T-helper 22 cell (primary cell): ENCODE data around the gene BLOC1S1.

Experiments used
- DNase-seq: peaks from one replicate; pipeline ENCODE4 v3.0.0-alpha.2; 2020; ENCODE audit warnings: low read depth

Gene BLOC1S1

DNA sequence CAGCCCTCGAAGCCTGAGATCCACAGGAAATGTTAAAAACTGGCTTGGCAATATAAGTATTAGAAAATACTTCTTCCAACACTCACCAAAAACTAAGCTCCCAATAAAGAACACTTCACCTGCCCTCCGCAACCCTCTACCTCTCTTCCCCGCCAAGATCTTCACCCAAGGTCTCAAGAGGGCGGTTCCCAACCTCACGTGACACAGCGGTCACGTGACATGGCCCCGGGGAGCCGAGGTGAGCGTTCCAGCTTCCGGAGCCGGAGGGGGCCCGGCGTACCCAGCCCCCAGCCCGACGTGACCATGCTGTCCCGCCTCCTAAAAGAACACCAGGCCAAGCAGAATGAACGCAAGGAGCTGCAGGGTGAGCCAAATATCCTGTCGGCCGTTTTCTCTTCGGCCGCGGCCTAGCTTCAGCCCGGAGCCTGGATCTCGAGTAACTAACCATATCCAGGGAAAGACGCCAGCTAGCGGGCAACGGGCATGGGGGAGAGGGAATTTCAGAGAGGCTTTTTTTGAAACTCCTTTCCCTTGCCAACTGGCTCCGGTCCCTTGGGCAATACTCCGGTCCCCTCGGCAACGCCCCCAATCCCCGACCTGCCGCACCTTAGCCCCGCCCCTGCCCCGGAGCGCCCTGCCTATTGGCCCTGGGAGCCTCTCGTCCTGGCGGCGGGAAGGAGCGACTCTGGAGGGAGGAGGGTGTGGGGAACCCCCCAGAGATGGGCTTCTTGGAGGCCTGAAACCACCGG is at the start of gene BLOC1S1:
Gene BLOC1S1, plus strand, starts transcription at position 214 of the 749 bp plus-strand sequence. Its CDS starts 6 bp downstream, at position 220.
- peak; percentile 92 for DNase-seq

- no peak for DNase-seq
Observed at GRCh38 chr12:55666508-55666907, 49.3 kb upstream of the BLOC1S1 start.

DNA sequence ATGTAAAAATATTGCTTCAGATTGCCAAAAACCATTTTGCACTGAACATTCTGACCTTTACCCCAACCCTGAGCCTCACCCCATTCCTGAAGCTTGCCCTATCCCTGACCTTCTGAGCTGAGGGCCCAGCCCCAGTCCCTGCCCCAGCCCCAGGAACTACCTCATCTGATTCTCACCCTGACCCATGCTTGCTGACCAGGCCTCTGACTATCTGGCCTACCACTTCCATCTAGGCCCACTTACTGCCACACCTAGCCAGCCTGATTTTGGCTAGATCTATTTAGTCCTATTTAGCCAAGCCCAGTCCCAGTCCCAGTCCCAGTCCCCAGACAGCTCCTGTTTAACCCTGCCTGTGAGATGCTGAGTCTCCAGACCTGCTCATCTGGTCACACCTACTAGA is 45.6 kb upstream of the BLOC1S1 start:
- no peak for DNase-seq

GRCh38 chr12:55671746-55672145 is 44.1 kb upstream of the BLOC1S1 start:
- no peak for DNase-seq

DNA sequence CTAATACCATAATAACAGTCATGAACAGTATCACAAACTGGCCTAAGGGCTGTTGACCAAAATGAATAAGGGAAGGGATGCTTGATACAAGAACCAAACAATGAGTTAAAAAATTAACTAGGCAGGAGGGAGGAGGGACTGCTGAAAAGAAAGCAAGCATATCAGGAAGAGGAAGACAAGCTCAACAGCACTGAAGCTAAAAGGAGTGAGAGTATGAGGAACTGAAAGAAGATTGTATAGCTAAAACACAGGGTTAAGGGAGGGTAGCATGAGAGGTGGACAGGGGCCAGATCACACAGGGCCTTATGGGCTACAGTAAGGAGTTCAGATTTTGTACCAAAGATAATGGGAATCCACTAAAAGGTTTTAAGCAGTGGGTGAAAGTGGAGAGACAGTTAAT is 42.2 kb upstream of the BLOC1S1 start:
- no peak for DNase-seq

DNA sequence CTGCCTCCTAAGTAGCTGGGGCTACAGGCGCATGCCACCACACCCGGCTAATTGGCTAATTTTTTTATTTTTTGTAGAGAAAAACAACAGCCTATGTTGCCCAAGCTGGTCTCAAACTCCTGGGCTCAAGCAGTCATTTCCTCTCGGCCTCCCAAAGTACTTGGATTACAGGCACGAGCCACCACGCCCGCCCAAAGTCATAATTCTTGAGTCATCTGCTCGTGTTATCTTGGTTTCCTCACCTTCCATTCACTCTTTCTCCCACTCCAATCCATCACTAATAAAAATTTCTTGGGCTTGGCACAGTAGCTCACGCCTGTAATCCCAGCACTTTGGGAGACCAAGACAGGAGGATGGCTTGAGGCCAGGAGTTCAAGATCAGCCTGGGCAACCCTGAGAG is 40.2 kb upstream of the BLOC1S1 start:
- no peak for DNase-seq

DNA sequence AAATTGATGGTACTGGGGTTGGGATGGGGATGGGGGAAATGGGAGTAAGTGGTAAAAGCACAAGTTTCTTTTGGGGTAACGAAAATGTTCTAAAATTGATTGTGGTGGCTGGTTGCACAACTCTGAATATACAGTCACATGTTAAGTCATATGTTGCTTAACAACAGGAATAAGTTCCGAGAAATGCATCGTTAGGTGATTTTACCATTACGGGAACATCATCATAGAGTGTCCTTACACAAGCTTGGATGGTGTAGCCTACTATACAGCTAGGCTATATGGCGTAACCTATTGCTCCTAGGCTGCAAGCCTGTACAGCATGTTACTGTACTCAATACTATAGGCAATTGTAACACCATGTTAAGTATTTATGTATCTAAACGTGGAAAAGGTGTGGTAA is 39.1 kb upstream of the BLOC1S1 start:
- no peak for DNase-seq

DNA sequence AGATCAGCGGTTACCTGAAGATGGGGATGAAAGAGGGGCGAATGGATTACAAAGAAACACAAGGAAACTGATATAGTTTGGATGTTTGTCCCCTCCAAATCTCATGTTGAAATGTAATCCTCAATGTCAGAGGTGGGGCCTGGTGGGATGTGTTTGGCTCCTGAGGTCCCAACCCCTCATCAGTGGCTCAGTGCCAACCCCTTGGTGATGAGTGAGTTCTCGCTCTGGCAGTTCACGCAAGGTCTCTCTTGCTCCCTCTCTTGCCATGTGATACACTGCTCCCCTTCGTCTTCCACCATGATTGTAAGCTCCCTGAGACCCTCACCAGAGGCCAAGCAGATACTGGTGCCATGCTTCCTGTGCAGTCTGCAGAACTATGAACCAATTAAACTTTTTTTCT is 36.2 kb upstream of the BLOC1S1 start:
- no peak for DNase-seq

DNA sequence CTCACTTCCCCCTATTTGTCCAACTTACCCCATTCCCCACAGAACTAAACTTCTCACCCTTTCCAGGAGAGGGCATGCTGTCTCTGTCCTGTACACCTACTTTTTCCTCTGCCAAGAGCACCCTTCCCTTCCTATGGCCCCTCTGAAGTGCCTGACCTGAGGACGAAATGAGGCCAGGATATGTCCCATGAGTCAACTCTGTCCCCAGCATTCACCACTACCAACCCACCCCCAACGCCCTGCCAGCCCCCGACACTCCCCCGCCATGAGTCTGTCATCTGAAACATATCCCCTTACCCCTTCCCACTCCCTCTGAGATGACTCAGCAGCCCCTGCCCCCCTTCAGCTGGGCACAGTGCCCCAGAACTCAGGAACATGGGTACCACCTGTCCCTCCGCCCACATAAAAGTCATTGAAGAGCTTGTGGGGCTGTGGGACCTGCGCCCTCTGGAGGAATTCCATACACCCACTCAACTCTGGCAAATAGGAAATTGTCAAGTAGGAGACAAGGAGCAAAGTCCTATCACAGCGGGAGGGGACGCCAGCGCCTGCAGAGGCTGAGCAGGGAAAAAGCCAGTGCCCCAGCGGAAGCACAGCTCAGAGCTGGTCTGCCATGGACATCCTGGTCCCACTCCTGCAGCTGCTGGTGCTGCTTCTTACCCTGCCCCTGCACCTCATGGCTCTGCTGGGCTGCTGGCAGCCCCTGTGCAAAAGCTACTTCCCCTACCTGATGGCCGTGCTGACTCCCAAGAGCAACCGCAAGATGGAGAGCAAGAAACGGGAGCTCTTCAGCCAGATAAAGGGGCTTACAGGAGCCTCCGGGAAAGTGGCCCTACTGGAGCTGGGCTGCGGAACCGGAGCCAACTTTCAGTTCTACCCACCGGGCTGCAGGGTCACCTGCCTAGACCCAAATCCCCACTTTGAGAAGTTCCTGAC is 34.4 kb upstream of the BLOC1S1 start:
- DNase-seq, result no peak

DNA sequence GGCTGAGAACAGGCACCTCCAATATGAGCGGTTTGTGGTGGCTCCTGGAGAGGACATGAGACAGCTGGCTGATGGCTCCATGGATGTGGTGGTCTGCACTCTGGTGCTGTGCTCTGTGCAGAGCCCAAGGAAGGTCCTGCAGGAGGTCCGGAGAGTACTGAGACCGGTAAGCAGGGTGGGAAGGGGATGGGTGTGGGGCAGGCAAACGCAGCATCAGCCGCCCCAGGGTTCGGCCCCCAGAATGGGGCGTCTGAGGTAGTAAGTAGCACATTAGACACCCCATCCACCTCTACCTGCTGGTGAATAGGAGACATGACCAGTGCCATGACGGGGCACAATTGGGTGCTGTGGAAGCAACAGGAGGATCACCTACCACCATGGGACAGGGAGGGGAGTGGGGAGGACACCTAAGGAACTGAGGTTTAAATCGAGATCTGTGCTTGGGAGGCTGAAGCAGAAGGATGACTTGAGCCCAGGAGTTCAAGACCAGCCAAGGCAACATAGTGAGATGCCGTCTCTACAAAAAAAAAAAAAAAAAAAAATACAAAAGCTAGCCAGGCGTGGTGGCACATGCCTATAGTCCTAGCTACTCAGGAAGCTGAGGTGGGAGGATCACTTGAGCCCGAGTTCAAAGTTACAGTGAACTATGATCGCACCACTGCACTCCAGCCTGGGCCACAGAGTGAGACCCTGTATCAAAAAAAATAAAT is 33.6 kb upstream of the BLOC1S1 start:
- no peak for DNase-seq

DNA sequence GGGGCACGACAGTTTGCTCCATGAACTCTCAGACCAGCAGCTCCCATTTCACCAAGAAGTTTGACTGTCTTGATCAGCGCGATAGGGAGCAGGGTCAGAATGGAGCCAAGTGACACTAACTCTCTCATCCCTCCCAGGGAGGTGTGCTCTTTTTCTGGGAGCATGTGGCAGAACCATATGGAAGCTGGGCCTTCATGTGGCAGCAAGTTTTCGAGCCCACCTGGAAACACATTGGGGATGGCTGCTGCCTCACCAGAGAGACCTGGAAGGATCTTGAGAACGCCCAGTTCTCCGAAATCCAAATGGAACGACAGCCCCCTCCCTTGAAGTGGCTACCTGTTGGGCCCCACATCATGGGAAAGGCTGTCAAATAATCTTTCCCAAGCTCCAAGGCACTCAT is 32.2 kb upstream of the BLOC1S1 start:
- DNase-seq, result no peak

GRCh38 chr12:55684761-55685370 is 31.0 kb upstream of the BLOC1S1 start:
- no peak for DNase-seq

DNA sequence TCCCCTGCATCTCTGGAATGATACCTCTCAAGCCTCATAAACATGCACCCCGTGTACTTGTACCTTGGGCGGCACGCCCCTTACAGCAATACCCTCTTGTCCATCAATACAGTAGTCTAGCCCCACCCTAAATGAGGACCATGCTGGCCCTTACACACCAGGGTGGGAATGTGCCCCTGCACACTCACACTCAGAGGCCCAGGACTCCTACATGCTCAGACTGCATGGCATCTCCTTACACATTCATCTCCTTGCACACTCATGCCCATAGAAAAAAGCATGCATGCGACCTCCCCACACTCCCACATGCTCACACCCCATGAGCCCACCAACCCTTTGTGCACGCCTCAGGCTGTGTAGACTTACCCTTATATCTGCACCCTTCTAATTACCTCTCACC is 30.2 kb upstream of the BLOC1S1 start:
- DNase-seq, result no peak

DNA sequence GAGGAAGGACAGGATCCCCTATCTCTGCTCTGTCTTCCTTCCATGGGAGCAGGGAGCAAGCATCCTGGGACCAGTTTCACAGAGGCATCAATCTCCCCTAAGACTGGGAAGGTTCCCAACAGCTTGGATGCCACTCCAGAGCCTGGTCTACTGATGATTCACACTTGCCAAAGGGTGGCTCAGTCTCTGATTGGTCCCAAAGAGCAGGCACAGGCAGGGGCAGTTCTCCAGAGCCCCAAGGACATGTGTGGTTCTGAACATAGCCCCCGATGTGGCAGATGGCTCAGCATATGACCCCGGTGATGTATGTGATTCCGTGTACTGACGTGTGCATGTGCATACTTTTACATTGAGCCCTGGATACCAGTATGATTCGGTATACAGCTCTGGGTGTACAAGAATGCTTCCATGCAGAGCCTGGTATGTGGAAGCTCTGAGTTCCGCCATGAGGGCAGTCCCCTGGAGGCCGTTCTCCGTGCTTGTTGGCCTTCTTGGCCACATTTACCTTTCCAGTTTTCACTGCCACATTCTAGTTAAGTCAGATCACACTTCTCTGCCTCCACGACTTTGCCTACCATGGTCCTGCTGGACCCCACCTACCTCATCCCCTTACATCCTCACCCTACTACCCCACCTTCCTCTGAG is 29.4 kb upstream of the BLOC1S1 start:
- DNase-seq, result no peak

GRCh38 chr12:55687746-55688145 is 28.1 kb upstream of the BLOC1S1 start:
- DNase-seq, result no peak

DNA sequence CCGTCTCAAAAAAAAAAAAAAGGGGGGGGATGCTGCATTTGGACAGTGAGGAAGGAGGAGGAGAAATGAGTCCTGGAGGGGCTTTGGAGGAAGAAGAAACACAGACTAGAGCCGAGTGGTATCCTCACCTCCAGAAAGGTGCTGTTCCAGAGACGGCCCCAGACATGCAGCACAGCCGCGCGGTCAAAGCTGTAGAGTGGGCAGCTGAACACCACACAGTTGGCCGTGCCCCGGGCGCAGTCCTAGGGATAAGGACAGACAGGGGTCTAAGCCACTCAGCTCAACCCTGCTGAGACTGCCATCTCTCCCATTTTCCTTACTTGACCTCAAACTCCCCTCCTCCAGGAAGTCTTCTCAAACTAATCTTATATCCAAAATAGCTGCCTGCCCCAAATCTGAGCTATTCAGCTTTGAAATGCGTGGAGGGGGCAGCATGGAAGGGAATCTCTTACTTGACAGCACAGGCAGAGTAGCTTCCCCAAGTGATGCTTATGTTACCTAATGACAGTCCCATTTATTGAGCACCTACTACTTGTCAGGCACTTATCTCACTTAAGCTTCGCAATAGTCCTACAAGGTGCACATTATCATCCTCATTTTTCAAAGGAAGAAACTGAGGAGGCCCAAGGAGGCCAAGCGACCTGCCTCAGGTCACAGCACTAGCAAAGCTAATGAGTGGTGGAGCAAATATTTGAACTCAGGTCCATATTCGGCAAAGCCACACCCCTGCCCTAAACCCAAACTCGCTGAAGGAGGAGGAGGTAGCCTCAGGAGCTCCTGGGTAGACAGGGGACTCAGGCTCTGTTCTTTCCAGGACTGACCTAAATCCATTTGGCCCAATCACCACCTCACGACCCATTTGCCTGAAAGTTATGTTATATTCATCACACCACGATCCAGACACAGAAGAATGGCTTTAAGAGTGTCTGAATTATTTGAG is 26.9 kb upstream of the BLOC1S1 start:
- DNase-seq, result no peak

- DNase-seq, result no peak
Observed at GRCh38 chr12:55692631-55693322, 23.1 kb upstream of the BLOC1S1 start.

DNA sequence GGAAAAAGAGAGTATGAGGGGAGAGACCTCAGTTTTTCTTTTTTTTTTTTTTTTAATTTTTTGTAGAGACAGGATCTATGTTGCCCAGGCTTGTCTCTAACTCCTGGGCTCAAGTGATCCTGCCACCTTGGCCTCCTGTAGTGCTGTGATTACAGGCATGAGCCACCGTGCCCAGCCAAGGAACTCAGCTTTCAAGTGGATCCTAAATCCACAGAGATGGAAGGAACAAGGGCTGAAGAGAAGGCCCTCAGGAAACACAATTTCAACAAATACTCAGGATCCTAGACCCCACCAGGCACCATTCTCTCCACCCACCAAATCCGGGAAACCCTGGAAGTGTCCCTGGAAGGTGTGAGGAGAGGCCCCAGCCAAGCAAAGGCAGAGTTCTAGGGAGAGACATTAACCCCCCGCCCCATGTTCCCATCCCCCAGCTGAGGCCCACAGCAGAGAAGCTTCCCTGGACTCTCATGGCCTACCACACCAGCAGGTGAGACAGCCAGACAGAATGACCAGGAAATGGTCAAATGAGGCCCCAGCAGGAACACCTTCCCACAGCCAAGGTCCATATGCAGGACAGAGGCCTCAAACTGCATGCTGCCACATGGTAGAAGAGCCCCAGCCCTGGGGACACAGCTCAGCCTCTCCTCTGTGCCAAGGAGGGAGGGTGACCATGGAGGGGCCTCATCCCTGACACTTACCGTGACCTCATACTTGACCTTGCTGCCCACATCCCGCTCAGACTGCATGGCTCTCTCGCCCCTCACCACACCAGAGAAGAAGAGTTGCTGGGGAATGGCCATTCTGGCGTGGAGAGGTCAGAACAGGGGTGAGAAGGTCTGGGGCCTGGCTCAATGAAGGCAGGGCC is 22.3 kb upstream of the BLOC1S1 start:
- no peak for DNase-seq

GRCh38 chr12:55694188-55694515 is 21.7 kb upstream of the BLOC1S1 start:
- no peak for DNase-seq
